Trophoblast cell (in vitro differentiated cells and primary cell): ENCODE data around the gene IER5L.
A peak's percentile ranks its signal among the peaks of the same experiment; 100 is the strongest.

ENCODE experiments used
- DNase-seq, 2 donors: peaks; one replicate each; pipeline ENCODE4 v3.0.0-alpha.2; 2016
- H2AFZ ChIP-seq: 2 replicates; pipeline ENCODE4 v1.6.1; 2013; ENCODE audit warnings: low read length, moderate library complexity, mild to moderate bottlenecking; ENCODE audit not compliant: insufficient read depth, poor library complexity
- H2AK5ac ChIP-seq: 2 replicates; pipeline ENCODE4 v1.6.1; 2013; ENCODE audit warnings: mild to moderate bottlenecking, low read length
- H2BK120ac ChIP-seq: 2 replicates; pipeline ENCODE4 v1.6.1; 2013; ENCODE audit warnings: low read length, mild to moderate bottlenecking, moderate library complexity; ENCODE audit not compliant: insufficient read depth, poor library complexity
- H2BK12ac ChIP-seq: 2 replicates; pipeline ENCODE4 v1.6.1; 2013; ENCODE audit warnings: mild to moderate bottlenecking, low read length, moderate library complexity
- H2BK5ac ChIP-seq: 2 replicates; pipeline ENCODE4 v1.6.1; 2013; ENCODE audit warnings: low read length, low read depth, moderate library complexity, mild to moderate bottlenecking; ENCODE audit not compliant: poor library complexity
- H3K14ac ChIP-seq: 2 replicates; pipeline ENCODE4 v1.6.1; 2013; ENCODE audit warnings: mild to moderate bottlenecking, low read length
- H3K18ac ChIP-seq: 2 replicates; pipeline ENCODE4 v1.6.1; 2013; ENCODE audit warnings: mild to moderate bottlenecking, low read length
- H3K23ac ChIP-seq: 2 replicates; pipeline ENCODE4 v1.6.1; 2013; ENCODE audit warnings: low read length
- H3K27ac ChIP-seq: 2 replicates; pipeline ENCODE4 v1.5.1; 2013; ENCODE audit warnings: low read depth, mild to moderate bottlenecking, inconsistent platforms, low read length, moderate library complexity
- H3K27me3 ChIP-seq: 2 replicates; pipeline ENCODE4 v1.6.1; 2013; ENCODE audit warnings: inconsistent platforms, mild to moderate bottlenecking, low read length, moderate library complexity; ENCODE audit not compliant: insufficient read depth
- H3K36me3 ChIP-seq, 2 experiments: 1 replicate in 1 of 2; 2 replicates in 1 of 2; pipeline ENCODE4 v1.6.1; 2013; ENCODE audit warnings: low read length in 2 of 2, mild to moderate bottlenecking in 2 of 2, moderate library complexity in 1 of 2; ENCODE audit not compliant: insufficient read depth in 2 of 2, control insufficient read depth in 1 of 2
- H3K4ac ChIP-seq: 2 replicates; pipeline ENCODE4 v1.6.1; 2013; ENCODE audit warnings: low read depth, mild to moderate bottlenecking, low read length, moderate library complexity
- H3K4me1 ChIP-seq, 2 experiments: 1 replicate in 1 of 2; 2 replicates in 1 of 2; pipeline ENCODE4 v1.6.1; 2013; ENCODE audit warnings: low read length in 2 of 2, mild to moderate bottlenecking in 2 of 2, moderate library complexity in 1 of 2; ENCODE audit not compliant: insufficient read depth in 2 of 2, control insufficient read depth in 1 of 2
- H3K4me2 ChIP-seq: 2 replicates; pipeline ENCODE4 v1.6.1; 2013; ENCODE audit warnings: inconsistent platforms, mild to moderate bottlenecking, low read length, moderate library complexity
- H3K4me3 ChIP-seq: 2 replicates; pipeline ENCODE4 v1.5.1; 2013; ENCODE audit warnings: mild to moderate bottlenecking, low read depth, low read length, inconsistent platforms
- H3K79me1 ChIP-seq: one replicate; pipeline ENCODE4 v1.6.1; 2013; ENCODE audit warnings: low read length
- H3K79me2 ChIP-seq: 2 replicates; pipeline ENCODE4 v1.6.1; 2013; ENCODE audit warnings: low read length, mild to moderate bottlenecking; ENCODE audit not compliant: control insufficient read depth, insufficient read depth, poor library complexity
- H3K9ac ChIP-seq: 2 replicates; pipeline ENCODE4 v1.6.1; 2013; ENCODE audit warnings: mild to moderate bottlenecking, low read length
- H3K9me3 ChIP-seq: 2 replicates; pipeline ENCODE4 v1.6.1; 2013; ENCODE audit warnings: low read depth, mild to moderate bottlenecking, control low read depth, inconsistent platforms, low read length; ENCODE audit not compliant: insufficient read depth
- H4K12ac ChIP-seq: 2 replicates; pipeline ENCODE4 v1.6.1; 2013; ENCODE audit warnings: low read depth, mild to moderate bottlenecking, low read length, moderate library complexity
- H4K8ac ChIP-seq: 2 replicates; pipeline ENCODE4 v1.6.1; 2013; ENCODE audit warnings: low read depth, mild to moderate bottlenecking, low read length, moderate library complexity
- H4K91ac ChIP-seq: one replicate; pipeline ENCODE4 v1.6.1; 2013; ENCODE audit warnings: low read depth, mild to moderate bottlenecking, low read length, moderate library complexity
- WGBS: extraction: QIAGEN DNeasy Blood & Tissue Kit; methylation state at CpG from one replicate; pipeline ENCODE4 v1.1.7; 2013; ENCODE audit warnings: missing lambda C conversion rate; ENCODE audit not compliant: insufficient read length, insufficient coverage; ENCODE audit errors: extremely low coverage; 5-methylcytosine and 5-hydroxymethylcytosine counted together

IER5L gene

GRCh38 chr9:129139233-129139992 is 38.6 kb downstream of the IER5L start:
- WGBS, result no CpG with 5 or more reads among the region's 13 CpGs

GRCh38 chr9:129138476-129139232 is 39.4 kb downstream of the IER5L start:
- Histone ChIP-seq H4K91ac (peak overlapping the region; percentile 94), H3K79me2 (peaks cover 24% of the 10 kb centered on the region), H3K9ac (peak overlapping the region; percentile 17), H2BK120ac (peak overlapping the region; percentile 79), H3K36me3 (peaks cover 30 to 40% of the 10 kb centered on the region in 2 experiments), H3K9me3 (no peaks in the 10 kb centered on the region), H3K4me1 (peaks cover 38 to 44% of the 10 kb centered on the region in 2 experiments), H3K27me3 (no peaks in the 10 kb centered on the region), H4K8ac (peak overlapping the region; percentile 70), H3K79me1 (peaks cover 38% of the 10 kb centered on the region), H4K12ac (peak overlapping the region; percentile 31), H3K23ac (no peak overlapping the region), H3K18ac (peak overlapping the region; percentile 71), H3K27ac (peak overlapping the region; percentile 60), H3K4me2 (no peak overlapping the region), H3K4me3 (no peak overlapping the region), H2AK5ac (peak overlapping the region; percentile 99), H2AFZ (no peak overlapping the region), H3K4ac (peak overlapping the region; percentile 85), H3K14ac (peak overlapping the region; percentile 86), H2BK12ac (peak overlapping the region; percentile 98), H2BK5ac (peak overlapping the region; percentile 91)
- DNase-seq, result peak in 1 of 2 donors; percentile 25
- no CpG with 5 or more reads among the region's 21 CpGs for WGBS

More at GRCh38 chr9:129139233-129139992, 38.6 kb downstream of the IER5L start:
- H3K4me1 ChIP-seq, result peaks cover 43 to 48% of the 10 kb centered on the region in 2 experiments
- peaks cover 44% of the 10 kb centered on the region for H3K79me1 ChIP-seq
- peak overlapping the region; percentile 100 for H3K14ac ChIP-seq
- peak overlapping the region; percentile 100 for H4K8ac ChIP-seq
- H2BK120ac ChIP-seq, result peak overlapping the region; percentile 100
- H3K4me3 ChIP-seq, result no peak overlapping the region
- peak overlapping the region; percentile 72 for H3K9ac ChIP-seq
- H2AFZ ChIP-seq, result peak overlapping the region; percentile 97
- no peaks in the 10 kb centered on the region for H3K27me3 ChIP-seq
- peaks cover 36 to 44% of the 10 kb centered on the region in 2 experiments for H3K36me3 ChIP-seq
- H4K91ac ChIP-seq, result peak overlapping the region; percentile 100
- peak overlapping the region; percentile 98 for H4K12ac ChIP-seq
- peaks cover 24% of the 10 kb centered on the region for H3K79me2 ChIP-seq
- peak overlapping the region; percentile 98 for H3K27ac ChIP-seq
- H2AK5ac ChIP-seq, result peak overlapping the region; percentile 100
- peak overlapping the region; percentile 100 for H2BK5ac ChIP-seq
- peak; percentile 81 to 93 for DNase-seq
- peak overlapping the region; percentile 100 for H3K18ac ChIP-seq
- H3K4me2 ChIP-seq, result peak overlapping the region; percentile 49
- H3K4ac ChIP-seq, result peak overlapping the region; percentile 98
- H2BK12ac ChIP-seq, result peak overlapping the region; percentile 100
- H3K9me3 ChIP-seq, result no peaks in the 10 kb centered on the region
- H3K23ac ChIP-seq, result no peak overlapping the region

- DNase-seq, result no peak
- Histone ChIP-seq H3K9me3 (no peaks in the 10 kb centered on the region), H2AK5ac (peak overlapping the region; percentile 82), H3K4me2 (no peak overlapping the region), H3K27ac (peak overlapping the region; percentile 60), H3K4me3 (no peak overlapping the region), H3K23ac (no peak overlapping the region), H2AFZ (no peak overlapping the region), H3K27me3 (no peaks in the 10 kb centered on the region), H4K8ac (no peak overlapping the region), H4K12ac (no peak overlapping the region), H2BK5ac (no peak overlapping the region), H4K91ac (peak overlapping the region; percentile 94), H3K79me2 (peaks cover 21% of the 10 kb centered on the region), H2BK120ac (no peak overlapping the region), H3K9ac (no peak overlapping the region), H3K36me3 (peaks cover 29 to 36% of the 10 kb centered on the region in 2 experiments), H3K4ac (no peak overlapping the region), H3K79me1 (peaks cover 37% of the 10 kb centered on the region), H2BK12ac (peak overlapping the region; percentile 98), H3K14ac (no peak overlapping the region), H3K4me1 (peaks cover 36 to 45% of the 10 kb centered on the region in 2 experiments), H3K18ac (peak overlapping the region; percentile 33)
- WGBS, result no CpG with 5 or more reads among the region's 9 CpGs
These were observed 40.0 kb downstream of the IER5L start for GRCh38 chr9:129138144-129138462.

- Histone ChIP-seq H4K12ac (no peak overlapping the region), H2AK5ac (peak overlapping the region; percentile 71), H3K79me2 (peaks cover 19% of the 10 kb centered on the region), H3K9me3 (no peaks in the 10 kb centered on the region), H3K18ac (peak overlapping the region; percentile 33), H3K79me1 (peaks cover 37% of the 10 kb centered on the region), H2BK5ac (no peak overlapping the region), H3K27ac (no peak overlapping the region), H3K27me3 (no peaks in the 10 kb centered on the region), H2BK120ac (peak overlapping the region; percentile 49), H2AFZ (no peak overlapping the region), H3K9ac (no peak overlapping the region), H3K4me3 (no peak overlapping the region), H3K4ac (no peak overlapping the region), H2BK12ac (peak overlapping the region; percentile 46), H4K8ac (peak overlapping the region; percentile 13), H3K4me2 (no peak overlapping the region), H3K23ac (no peak overlapping the region), H3K36me3 (peaks cover 26 to 33% of the 10 kb centered on the region in 2 experiments), H4K91ac (peak overlapping the region; percentile 94), H3K14ac (no peak overlapping the region), H3K4me1 (peaks cover 35 to 46% of the 10 kb centered on the region in 2 experiments)
- no peak for DNase-seq
- WGBS, result no CpG with 5 or more reads among the region's 19 CpGs
These were observed 40.5 kb downstream of the IER5L start for GRCh38 chr9:129137292-129138143.
